Peyer's patch (tissue), 4 donors: Measurements from ENCODE around the gene DNAH12. TPM values are rescaled to one million over a fixed set of nuclear protein-coding genes. Genes with fewer than 3 reads are reported as not detected.

Experiments
- DNase-seq, 3 donors: peaks; one replicate each; pipeline ENCODE4 v3.0.0-alpha.2; 2017 to 2019
- H3K27ac ChIP-seq, 4 donors: fragments of 200-600 bp; sonication (generic); one replicate each; pipeline ENCODE4 v1.5.1; 2016 to 2019
- H3K27me3 ChIP-seq, 2 donors: fragments of 200-600 bp; sonication (generic); one replicate each; pipeline ENCODE4 v1.5.1; 2019
- H3K36me3 ChIP-seq, 3 donors: fragments of 200-600 bp; sonication (generic); one replicate each; pipeline ENCODE4 v1.5.1; 2016 to 2019
- H3K4me1 ChIP-seq, 4 donors: fragments of 200-600 bp; sonication (generic); one replicate each; pipeline ENCODE4 v1.5.1; 2016 to 2019
- H3K4me3 ChIP-seq, 4 donors: fragments of 200-600 bp; sonication (generic); 1 replicate in 3 of 4; 2 replicates in 1 of 4; pipeline ENCODE4 v1.5.1; 2016 to 2019; ENCODE audit warnings: mild to moderate bottlenecking in 1 of 4
- H3K9me3 ChIP-seq, 4 donors: fragments of 200-600 bp; sonication (generic); one replicate each; pipeline ENCODE4 v1.5.1; 2016 to 2019; ENCODE audit warnings: mild to moderate bottlenecking in 1 of 4
- POLR2A ChIP-seq, 2 donors: fragments of 450-650 bp; IDR thresholded peaks; one replicate each; pipeline ENCODE4 v1.5.1; 2017; ENCODE audit warnings: antibody characterized with exemption in 2 of 2, mild to moderate bottlenecking in 2 of 2, moderate library complexity in 2 of 2
- total RNA-seq, 4 donors: library from RNA; depleted of rRNA; stranded (reverse); fragments of >200 nt; gene quantifications; one replicate each; pipeline ENCODE4 v1.1.0, GENCODE V29; 2016
- TF ChIP-seq, protein P1 (sequence below), 6 experiments: fragments of 450-650 bp in 4 of 6; fragments of 200-600 bp in 2 of 6; sonication (generic) in 1 of 6; IDR thresholded peaks; one replicate each; pipeline ENCODE4 v1.5.1; 2017 to 2019; ENCODE audit warnings: antibody characterized with exemption in 6 of 6, mild to moderate bottlenecking in 3 of 6, moderate library complexity in 1 of 6

DNAH12 gene
- total RNA-seq, 4 donors from 2014 or later = 0.13 to 0.35 TPM; not detected in 2

DNA sequence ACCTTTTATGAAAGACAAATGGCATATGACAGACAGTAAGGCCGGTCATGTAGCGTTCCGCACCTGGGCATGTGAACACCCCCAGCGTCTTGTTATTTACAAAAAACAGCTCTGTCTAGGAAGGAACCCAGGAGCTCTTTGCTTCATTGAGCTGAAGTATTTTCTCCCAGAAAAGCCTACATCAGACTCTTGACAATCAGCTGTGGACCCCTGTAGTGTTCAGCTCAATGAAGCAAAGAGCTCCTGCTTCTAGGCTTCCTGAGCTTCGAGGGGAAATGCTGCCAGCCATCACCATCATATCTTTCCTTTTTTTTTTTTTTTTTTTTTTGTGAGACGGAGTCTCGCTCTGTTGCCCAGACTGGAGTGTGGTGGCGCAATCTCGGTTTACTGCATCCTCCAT lies 255.7 kb downstream of the DNAH12 start:
- no peak overlapping the region for H3K4me3 ChIP-seq
- no peaks in the 10 kb centered on the region for H3K9me3 ChIP-seq
- TF ChIP-seq POLR2A (IDR thresholded peaks at IDR 0.05) = no peak
- TF ChIP-seq, protein P1, sequence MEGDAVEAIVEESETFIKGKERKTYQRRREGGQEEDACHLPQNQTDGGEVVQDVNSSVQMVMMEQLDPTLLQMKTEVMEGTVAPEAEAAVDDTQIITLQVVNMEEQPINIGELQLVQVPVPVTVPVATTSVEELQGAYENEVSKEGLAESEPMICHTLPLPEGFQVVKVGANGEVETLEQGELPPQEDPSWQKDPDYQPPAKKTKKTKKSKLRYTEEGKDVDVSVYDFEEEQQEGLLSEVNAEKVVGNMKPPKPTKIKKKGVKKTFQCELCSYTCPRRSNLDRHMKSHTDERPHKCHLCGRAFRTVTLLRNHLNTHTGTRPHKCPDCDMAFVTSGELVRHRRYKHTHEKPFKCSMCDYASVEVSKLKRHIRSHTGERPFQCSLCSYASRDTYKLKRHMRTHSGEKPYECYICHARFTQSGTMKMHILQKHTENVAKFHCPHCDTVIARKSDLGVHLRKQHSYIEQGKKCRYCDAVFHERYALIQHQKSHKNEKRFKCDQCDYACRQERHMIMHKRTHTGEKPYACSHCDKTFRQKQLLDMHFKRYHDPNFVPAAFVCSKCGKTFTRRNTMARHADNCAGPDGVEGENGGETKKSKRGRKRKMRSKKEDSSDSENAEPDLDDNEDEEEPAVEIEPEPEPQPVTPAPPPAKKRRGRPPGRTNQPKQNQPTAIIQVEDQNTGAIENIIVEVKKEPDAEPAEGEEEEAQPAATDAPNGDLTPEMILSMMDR (IDR thresholded peaks at IDR 0.05) = no peak
- H3K27ac ChIP-seq = no peak overlapping the region
- H3K27me3 ChIP-seq = no peaks in the 10 kb centered on the region
- no peaks in the 10 kb centered on the region for H3K4me1 ChIP-seq
- DNase-seq = no peak
- H3K36me3 ChIP-seq = no peaks in the 10 kb centered on the region

DNA sequence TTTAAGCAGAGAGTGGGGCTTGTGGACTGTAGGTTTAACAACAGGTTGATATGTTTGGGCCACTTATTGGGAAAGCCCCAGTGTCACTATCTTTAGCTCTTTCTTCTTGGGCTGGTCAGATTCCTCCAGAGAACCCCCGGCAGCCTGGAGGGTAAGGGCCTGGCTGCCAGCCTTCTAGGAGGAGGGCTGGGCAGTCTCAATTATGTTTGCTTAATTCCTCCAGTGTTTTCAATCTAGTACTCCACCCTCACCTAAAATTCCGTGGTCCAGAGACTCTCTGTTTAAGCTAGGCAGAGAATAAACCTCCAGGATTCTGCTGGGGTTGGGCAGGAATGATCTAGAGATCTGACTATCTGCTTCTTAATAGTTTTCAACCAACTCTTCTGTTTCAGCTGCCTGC lies 256.9 kb downstream of the DNAH12 start:
- TF ChIP-seq, protein P1 (IDR thresholded peaks at IDR 0.05) = no peak
- TF ChIP-seq POLR2A (IDR thresholded peaks at IDR 0.05) = no peak
- no peaks in the 10 kb centered on the region for H3K9me3 ChIP-seq
- H3K4me3 ChIP-seq = no peak overlapping the region

DNA sequence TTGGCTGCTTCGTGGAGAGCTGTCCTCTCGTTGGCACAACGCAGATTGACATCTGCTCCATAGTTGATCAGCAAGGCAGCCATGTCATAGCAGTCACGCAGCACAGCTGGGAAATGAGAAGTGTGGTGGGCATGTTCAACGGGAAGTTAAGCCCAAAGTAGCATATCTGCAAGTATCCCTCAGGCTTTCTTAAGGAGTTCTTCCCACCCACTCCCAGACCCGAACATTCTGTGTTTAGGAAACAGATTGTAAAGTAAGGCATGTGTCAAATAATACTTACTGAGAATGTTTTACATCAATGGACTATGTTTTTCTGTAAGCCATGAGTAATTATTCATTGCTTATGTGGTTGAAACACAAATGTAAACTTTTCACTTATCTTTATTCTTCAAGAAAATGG lies 260.8 kb downstream of the DNAH12 start:
- DNase-seq = no peak

More for the DNA sequence above, 256.9 kb downstream of the DNAH12 start:
- no peak for DNase-seq
- no peaks in the 10 kb centered on the region for H3K36me3 ChIP-seq
- no peak overlapping the region for H3K27ac ChIP-seq
- H3K4me1 ChIP-seq = no peaks in the 10 kb centered on the region
- no peaks in the 10 kb centered on the region for H3K27me3 ChIP-seq

DNA sequence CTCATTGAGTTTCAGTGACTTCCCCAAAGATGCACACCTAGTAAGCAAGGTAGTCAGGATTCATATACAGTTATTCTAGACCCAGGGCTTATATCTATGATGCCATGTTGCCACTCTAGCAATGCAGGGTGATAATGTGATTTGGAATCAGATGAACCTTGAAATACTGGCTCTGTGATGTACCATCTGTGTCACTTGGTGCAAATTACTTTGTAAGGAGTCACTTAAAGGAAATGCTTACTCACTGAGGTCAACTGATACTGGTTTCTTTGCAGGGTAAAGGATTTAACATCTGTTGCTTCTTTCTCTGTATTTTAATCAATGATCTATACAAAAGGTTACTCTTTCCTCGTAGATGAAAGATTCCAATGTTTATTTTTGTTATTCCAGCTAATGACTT lies 262.4 kb downstream of the DNAH12 start:
- no peaks in the 10 kb centered on the region for H3K36me3 ChIP-seq
- no peak overlapping the region for H3K27ac ChIP-seq
- no peaks in the 10 kb centered on the region for H3K9me3 ChIP-seq
- H3K27me3 ChIP-seq = no peaks in the 10 kb centered on the region
- no peaks in the 10 kb centered on the region for H3K4me1 ChIP-seq
- H3K4me3 ChIP-seq = no peak overlapping the region
- TF ChIP-seq, protein P1 (IDR thresholded peaks at IDR 0.05) = no peak
- TF ChIP-seq POLR2A (IDR thresholded peaks at IDR 0.05) = no peak
- DNase-seq = no peak

More for the DNA sequence above, 260.8 kb downstream of the DNAH12 start:
- no peaks in the 10 kb centered on the region for H3K9me3 ChIP-seq
- H3K36me3 ChIP-seq = no peaks in the 10 kb centered on the region
- H3K4me1 ChIP-seq = no peaks in the 10 kb centered on the region
- H3K4me3 ChIP-seq = no peak overlapping the region
- no peaks in the 10 kb centered on the region for H3K27me3 ChIP-seq
- no peak overlapping the region for H3K27ac ChIP-seq
- TF ChIP-seq, protein P1 (IDR thresholded peaks at IDR 0.05) = no peak
- no peak for TF ChIP-seq POLR2A (IDR thresholded peaks at IDR 0.05)

DNA sequence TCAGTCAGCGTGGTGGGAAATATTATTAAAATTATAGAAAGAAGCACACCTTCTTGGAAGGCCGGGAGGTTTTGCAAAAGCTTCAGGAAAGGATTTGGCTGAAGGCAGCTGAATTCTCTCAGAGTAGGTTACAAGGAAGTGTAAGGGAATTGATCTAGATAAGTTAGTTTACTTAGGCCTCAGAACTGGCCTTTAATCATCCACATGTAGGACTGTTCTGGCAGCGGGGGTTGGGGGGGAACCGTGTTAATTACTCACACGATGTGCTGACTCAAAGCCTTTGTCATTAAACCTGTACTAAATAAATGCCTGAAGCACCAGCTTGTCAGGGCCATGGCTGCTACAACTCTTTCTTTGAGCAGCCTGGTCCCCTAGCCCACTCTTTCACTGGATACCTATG lies 264.5 kb downstream of the DNAH12 start:
- Histone ChIP-seq H3K27me3 (no peaks in the 10 kb centered on the region), H3K4me1 (no peaks in the 10 kb centered on the region), H3K9me3 (no peaks in the 10 kb centered on the region), H3K27ac (no peak overlapping the region), H3K4me3 (no peak overlapping the region), H3K36me3 (peaks cover 0 to under 1% (median 0%) of the 10 kb centered on the region in 3 donors)
- TF ChIP-seq POLR2A (IDR thresholded peaks at IDR 0.05) = no peak
- TF ChIP-seq, protein P1 (IDR thresholded peaks at IDR 0.05) = no peak
- DNase-seq = no peak

DNA sequence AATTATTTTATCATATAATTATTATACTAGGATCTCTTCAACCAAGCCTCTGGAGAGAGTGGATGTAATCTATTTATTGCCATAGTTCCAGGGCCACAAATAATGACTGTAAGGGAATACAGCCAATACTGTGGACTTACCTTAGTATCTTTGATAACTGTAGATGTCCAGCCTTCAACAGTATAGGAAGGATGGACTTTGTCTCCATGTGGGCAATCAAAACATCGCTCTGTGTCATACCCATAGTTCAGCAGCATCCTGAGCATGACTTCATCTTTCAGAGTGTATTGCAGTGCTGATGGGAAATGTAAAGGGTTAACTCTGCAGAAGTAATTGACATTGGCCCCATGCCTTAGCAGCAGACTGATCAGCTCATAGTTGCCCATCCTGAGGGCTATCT lies 265.9 kb downstream of the DNAH12 start:
- H3K4me1 ChIP-seq = no peaks in the 10 kb centered on the region
- peaks cover 0 to 6% (median 0%) of the 10 kb centered on the region in 3 donors for H3K36me3 ChIP-seq
- H3K9me3 ChIP-seq = no peaks in the 10 kb centered on the region
- no peak overlapping the region for H3K4me3 ChIP-seq
- TF ChIP-seq, protein P1 (IDR thresholded peaks at IDR 0.05) = no peak
- TF ChIP-seq POLR2A (IDR thresholded peaks at IDR 0.05) = no peak
- DNase-seq = peak in 1 of 3 donors; percentile 52
- H3K27me3 ChIP-seq = no peaks in the 10 kb centered on the region
- H3K27ac ChIP-seq = no peak overlapping the region
